ENCODE results near the gene MIER2. TPM values are rescaled to one million over a fixed set of nuclear protein-coding genes. Genes with fewer than 3 reads are reported as not detected.

The MIER2 gene
- total and polyA plus RNA-seq, 10 of the 15 experiments (the other 5 are each of a cell fraction or from before 2014, with no cell fraction given) = 0.48 to 23.6 (median 12.1) TPM

GRCh38 chr19:328025-328505 is 16.5 kb downstream of the MIER2 start:
- no peak for TF ChIP-seq USF2 (IDR thresholded peaks at IDR 0.05; ENCODE audit: borderline replicate concordance, low read depth, low read length)
- TF ChIP-seq TARDBP (IDR thresholded peaks at IDR 0.05; ENCODE audit: borderline replicate concordance) = no peak
- TF ChIP-seq JUNB (IDR thresholded peaks at IDR 0.05) = no peak
- TF ChIP-seq ESRRA (IDR thresholded peaks at IDR 0.05; ENCODE audit: low read length) = no peak
- TF ChIP-seq CBX5 (IDR thresholded peaks at IDR 0.05; ENCODE audit: low read depth) = peak; percentile 79
- no peak for TF ChIP-seq CBX3 (IDR thresholded peaks at IDR 0.05; ENCODE audit: borderline replicate concordance, low read depth)
- no TSS peak for BruUV-seq (replicated peaks)

GRCh38 chr19:327291-328024 is 17.1 kb downstream of the MIER2 start:
- Histone ChIP-seq H3K4me3 (no peak overlapping the region), H2AFZ (ENCODE audit: control insufficient read depth, low read depth, low read length) (no peak overlapping the region), H3K9ac (ENCODE audit: control insufficient read depth, insufficient read depth, low read length) (no peak overlapping the region), H3K79me2 (ENCODE audit: control insufficient read depth, insufficient read depth, low read length) (no peaks in the 10 kb centered on the region), H3K27me3 (replicated peaks in 1 of 2; ENCODE audit: control insufficient read depth in 2 of 2, insufficient read depth in 2 of 2, low read length in 1 of 2) (no peaks in the 10 kb centered on the region), H4K20me1 (ENCODE audit: control insufficient read depth, insufficient read depth) (no peaks in the 10 kb centered on the region), H3K36me3 (ENCODE audit: control insufficient read depth in 2 of 2, insufficient read depth in 2 of 2, low read length in 1 of 2) (peaks cover 29 to 35% of the 10 kb centered on the region in 2 experiments), H3K9me3 (replicated peaks; ENCODE audit: control insufficient read depth, insufficient read depth, low read length) (peaks cover 10% of the 10 kb centered on the region; the same call in 2 of the 3 replicates), H3K4me1 (ENCODE audit: control insufficient read depth, insufficient read depth, low read length) (no peaks in the 10 kb centered on the region), H3K27ac (ENCODE audit: control insufficient read depth, insufficient read depth) (no peak overlapping the region), H3K4me2 (ENCODE audit: control insufficient read depth, insufficient read depth) (no peak overlapping the region)
- FAIRE-seq (no peak), DNase-seq (ENCODE audit: low read depth, low spot score) (no peak), ATAC-seq (no peak)
- intact Hi-C loops (cut with micrococcal nuclease; ENCODE audit: unreplicated experiment) (no loop called here), in situ Hi-C loops (cut with MboI) (no loop called here)
- ChIA-PET SMC1A (ENCODE audit: uncharacterized antibody, unreplicated experiment) (no interaction called here), RAD21 (ENCODE audit: unreplicated experiment) (no interaction called here), CTCF (no interaction called here), POLR2A (no interaction called here)
- WGBS (ENCODE audit: insufficient coverage, insufficient replicate concordance, low lambda C conversion rate, missing lambda C conversion rate) = 67% methylated on average over 17 of the region's 17 CpGs
- BruUV-seq (replicated peaks) = no TSS peak
- no peak for TF ChIP-seq NR2C1 (IDR thresholded peaks at IDR 0.05)
- no peak for TF ChIP-seq CEBPZ (IDR thresholded peaks at IDR 0.05; ENCODE audit: low read depth, low read length)
- no peak for TF ChIP-seq FOXM1 (IDR thresholded peaks at IDR 0.05; ENCODE audit: low read depth, low read length)
- no peak for TF ChIP-seq BRCA1 (IDR thresholded peaks at IDR 0.05; ENCODE audit: low read depth, low read length)
- TF ChIP-seq RUNX3 (IDR thresholded peaks at IDR 0.05; ENCODE audit: low read length) = no peak
- TF ChIP-seq BACH1 (IDR thresholded peaks at IDR 0.05; ENCODE audit: borderline replicate concordance) = no peak
- no peak for TF ChIP-seq USF1 (IDR thresholded peaks at IDR 0.05; ENCODE audit: borderline replicate concordance, extremely low read length, insufficient read depth, low read depth, low read length)

More at GRCh38 chr19:328025-328505, 16.5 kb downstream of the MIER2 start:
- Histone ChIP-seq H2AFZ (ENCODE audit: control insufficient read depth, low read depth, low read length) (no peak overlapping the region), H3K4me3 (no peak overlapping the region), H3K79me2 (ENCODE audit: control insufficient read depth, insufficient read depth, low read length) (no peaks in the 10 kb centered on the region), H3K9me3 (replicated peaks; ENCODE audit: control insufficient read depth, insufficient read depth, low read length) (peaks cover 10% of the 10 kb centered on the region; the same call in 2 of the 3 replicates), H3K9ac (ENCODE audit: control insufficient read depth, insufficient read depth, low read length) (no peak overlapping the region), H3K4me2 (ENCODE audit: control insufficient read depth, insufficient read depth) (no peak overlapping the region), H3K4me1 (ENCODE audit: control insufficient read depth, insufficient read depth, low read length) (no peaks in the 10 kb centered on the region), H4K20me1 (ENCODE audit: control insufficient read depth, insufficient read depth) (no peaks in the 10 kb centered on the region), H3K36me3 (ENCODE audit: control insufficient read depth in 2 of 2, insufficient read depth in 2 of 2, low read length in 1 of 2) (peaks cover 29 to 35% of the 10 kb centered on the region in 2 experiments), H3K27me3 (replicated peaks in 1 of 2; ENCODE audit: control insufficient read depth in 2 of 2, insufficient read depth in 2 of 2, low read length in 1 of 2) (no peaks in the 10 kb centered on the region), H3K27ac (ENCODE audit: control insufficient read depth, insufficient read depth) (no peak overlapping the region)
- ChIA-PET POLR2A (no interaction called here), CTCF (no interaction called here), SMC1A (ENCODE audit: uncharacterized antibody, unreplicated experiment) (no interaction called here), RAD21 (ENCODE audit: unreplicated experiment) (no interaction called here)
- ATAC-seq (no peak), DNase-seq (ENCODE audit: low read depth, low spot score) (no peak), FAIRE-seq (no peak)
- intact Hi-C loops (cut with micrococcal nuclease; ENCODE audit: unreplicated experiment) (no loop called here), in situ Hi-C loops (cut with MboI) (no loop called here)
- WGBS (ENCODE audit: insufficient coverage, insufficient replicate concordance, low lambda C conversion rate, missing lambda C conversion rate) = 53% methylated on average over 4 of the region's 4 CpGs

All from GM12878 (cell line).